ENCODE results near the gene SIGLEC14.
"Not testable (repeated sequence)": the region's sequence is repeated elsewhere in the genome, so short reads cannot be mapped to it uniquely, and the experiment has no call there.

SIGLEC14 gene

DNA sequence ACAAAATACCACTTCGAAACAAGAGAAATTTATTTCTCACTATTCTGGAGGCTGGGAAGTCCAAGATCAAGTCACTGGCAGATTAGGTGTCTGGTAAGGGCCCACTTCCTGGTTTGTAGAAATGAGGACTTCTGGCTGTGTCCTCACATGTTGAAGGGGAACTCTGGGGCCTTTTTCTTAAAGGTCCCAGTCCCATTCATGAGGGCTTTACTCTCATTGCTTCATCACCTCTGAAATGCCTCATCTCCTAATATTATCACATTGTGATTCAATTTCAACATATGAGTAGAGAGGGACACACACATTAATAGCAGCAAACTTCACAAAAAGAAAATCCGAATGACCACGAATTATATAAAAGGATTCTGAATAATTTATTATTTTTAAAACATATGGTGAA lies 21.6 kb upstream of the SIGLEC14 start:
- no peak for ATAC-seq
- no peak for DNase-seq

DNA sequence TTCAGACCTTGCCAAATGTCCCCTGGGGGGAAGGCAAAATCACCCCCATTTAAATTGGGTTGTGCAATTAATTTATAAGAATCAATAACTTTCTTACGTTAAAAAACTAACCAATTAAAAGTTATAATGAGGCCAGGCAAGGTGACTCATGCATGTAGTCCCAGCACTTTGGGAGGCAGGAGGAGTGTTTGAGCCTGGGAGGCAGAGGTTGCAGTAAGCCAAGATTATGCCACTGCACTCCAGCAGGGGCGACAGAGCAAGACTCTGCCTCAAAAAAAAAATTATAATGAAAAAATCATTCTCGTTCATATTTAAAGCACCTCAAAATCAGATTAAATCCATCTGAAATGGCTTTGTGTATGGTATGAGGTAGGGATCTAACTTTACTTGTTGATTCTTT lies 18.4 kb upstream of the SIGLEC14 start:
- no peak for ATAC-seq

DNA sequence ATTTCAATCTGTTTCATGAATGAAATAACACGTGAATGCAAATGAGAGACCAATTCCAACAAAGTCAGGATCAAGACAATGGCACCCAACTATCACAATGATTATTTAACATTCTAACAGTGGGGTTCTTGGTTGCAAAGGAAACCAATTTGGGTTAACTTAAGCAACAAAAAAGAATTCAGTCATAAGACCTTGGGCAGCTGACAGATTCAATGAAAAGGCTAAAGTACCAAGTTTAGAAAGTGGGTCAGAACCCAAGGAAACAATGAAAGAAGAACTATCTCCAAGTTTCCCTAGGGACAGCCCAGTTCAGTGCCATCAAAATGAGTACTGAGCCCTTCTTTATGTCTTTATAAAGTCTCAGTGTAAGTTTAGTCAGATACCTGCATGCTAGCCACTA lies 17.5 kb upstream of the SIGLEC14 start:
- DNase-seq (no peak), ATAC-seq (no peak)

More for the DNA sequence above, 18.4 kb upstream of the SIGLEC14 start:
- no peak for DNase-seq

DNA sequence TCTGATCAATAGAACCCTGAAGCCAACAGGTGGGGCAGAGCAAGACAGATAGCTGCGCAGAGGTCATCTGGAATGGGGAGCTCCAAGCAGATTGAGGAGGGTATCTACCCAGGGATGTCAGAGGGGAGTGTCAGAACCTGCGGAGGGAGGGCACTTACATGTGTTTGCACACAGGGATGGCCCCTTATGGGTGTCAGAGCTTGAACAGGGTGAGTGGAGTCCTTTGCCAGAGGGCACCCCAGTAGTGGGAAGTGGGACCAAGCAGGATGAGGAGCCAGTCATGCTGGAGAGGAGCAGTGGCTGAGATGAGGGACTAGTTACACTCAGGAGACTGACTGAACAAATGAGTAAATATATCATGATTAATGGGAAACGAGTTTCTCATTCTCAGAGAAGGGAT lies 17.0 kb upstream of the SIGLEC14 start:
- no peak for ATAC-seq
- no peak for DNase-seq

DNA sequence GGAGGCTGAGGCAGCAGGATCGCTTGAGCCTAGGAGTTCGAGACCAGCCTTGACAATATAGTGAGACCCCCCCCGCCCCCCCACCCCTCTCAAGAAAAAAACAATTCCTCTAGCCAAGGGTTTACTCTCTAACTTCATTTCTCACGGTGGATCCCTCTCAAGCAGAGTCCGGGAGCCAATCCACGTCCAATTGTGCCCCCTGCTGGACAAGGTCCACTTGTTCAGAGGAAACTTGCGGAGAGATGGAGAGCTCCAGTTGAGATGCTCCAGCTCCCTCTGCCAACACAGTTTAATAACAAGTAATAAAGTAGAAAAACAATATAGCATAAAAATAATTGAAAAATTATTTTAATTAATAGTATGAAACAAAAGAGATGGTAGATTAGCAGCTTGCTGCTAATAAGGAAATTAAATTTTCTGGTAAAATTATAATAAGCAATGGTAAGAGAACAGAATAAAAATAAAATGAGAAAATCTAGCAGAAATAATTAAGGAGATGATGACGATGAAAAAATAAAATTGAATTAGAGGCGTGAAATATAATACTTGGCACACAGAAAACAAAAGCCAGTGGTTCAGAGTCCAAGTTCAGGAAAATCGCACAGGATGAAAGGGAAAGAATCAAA lies 14.5 kb upstream of the SIGLEC14 start:
- no peak for ATAC-seq
- peak; percentile 76 for DNase-seq

DNA sequence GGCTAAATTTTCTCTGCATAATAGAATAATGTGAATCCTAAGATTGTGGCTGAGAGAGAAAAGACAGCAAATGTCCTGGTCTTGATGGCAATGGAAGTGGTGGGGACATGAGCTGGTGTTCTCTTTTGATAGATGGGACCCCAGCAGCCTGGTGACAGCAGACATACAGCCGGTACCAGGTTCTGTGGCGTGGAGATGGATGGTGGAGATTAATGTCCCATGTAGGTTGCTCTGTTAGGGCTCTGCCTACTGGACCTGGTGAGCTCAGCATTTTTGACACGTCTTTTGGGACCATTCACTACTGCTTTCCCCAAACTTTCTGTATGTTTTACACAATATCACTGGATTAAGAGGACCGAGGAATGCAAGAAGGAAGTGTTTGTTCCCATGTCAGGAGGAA lies 8.2 kb upstream of the SIGLEC14 start:
- DNase-seq: no peak
- ATAC-seq: no peak

DNA sequence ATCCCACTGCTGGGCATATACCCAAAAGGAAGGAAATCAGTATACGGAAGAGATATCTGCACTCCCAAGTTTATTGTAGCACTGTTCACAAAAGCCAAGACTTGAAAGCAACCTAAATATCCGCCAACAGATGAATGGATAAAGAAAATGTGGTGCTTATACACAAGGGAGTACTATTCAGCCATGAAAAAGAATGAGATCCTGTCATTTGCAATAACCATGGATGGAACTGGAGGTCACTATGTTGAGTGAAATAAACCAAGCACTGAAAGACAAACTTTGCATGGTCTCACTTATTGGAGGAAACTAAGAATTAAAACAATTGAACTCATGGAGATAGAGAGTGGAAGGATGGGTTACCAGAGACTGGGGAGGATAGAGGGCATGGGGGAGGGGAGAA lies 6.5 kb upstream of the SIGLEC14 start:
- DNase-seq (no peak), ATAC-seq (no peak)

DNA sequence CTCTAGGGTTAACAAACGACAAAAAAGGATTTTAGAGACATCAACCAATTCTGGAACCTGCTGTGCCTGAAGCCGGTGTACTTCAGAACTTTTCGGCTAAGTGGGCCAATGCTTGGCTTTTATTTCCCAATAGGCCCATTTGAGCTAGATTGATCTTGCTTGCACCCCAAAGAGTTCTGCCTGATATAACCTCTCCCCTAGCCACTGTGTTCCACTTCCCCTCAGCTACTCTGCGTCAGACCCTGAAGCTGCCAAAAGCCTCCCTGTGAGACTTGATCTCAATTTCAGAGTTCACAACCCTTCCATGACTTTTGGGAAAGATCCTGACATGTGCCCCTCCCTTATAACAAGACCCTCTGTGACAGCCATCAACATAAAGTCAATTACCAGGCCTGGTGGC lies 5.6 kb upstream of the SIGLEC14 start:
- DNase-seq (no peak), ATAC-seq (no peak)

DNA sequence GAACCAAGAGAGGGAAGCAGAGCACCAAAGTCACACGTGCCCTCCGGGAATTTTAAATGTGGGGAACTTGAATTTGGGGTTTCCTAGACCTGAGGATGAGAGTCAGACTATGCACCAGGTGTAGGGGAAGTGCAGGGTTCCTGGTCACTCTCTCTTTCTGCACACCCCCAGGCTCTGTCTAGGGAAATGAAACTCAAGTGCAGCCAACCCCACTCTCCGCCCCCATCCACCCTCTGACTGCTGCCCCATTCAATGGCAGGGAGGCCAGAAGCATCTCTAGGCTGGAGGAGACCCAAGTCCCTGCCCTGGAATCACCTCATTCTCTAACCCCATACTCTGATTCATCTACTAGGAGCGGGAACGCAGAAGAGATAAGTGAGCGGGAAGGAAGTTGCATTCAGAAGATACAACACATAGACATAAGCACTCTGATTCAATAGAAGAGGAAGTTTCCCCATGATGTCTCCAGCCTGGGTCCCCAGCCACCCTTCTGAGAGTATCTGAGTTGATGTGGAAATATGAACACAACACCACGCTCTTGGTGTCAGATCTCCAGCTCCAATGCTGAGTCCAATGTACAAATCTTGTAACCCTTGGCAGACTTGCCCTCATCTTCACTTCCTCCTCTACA lies 4.7 kb upstream of the SIGLEC14 start:
- DNase-seq (no peak), ATAC-seq (no peak)

DNA sequence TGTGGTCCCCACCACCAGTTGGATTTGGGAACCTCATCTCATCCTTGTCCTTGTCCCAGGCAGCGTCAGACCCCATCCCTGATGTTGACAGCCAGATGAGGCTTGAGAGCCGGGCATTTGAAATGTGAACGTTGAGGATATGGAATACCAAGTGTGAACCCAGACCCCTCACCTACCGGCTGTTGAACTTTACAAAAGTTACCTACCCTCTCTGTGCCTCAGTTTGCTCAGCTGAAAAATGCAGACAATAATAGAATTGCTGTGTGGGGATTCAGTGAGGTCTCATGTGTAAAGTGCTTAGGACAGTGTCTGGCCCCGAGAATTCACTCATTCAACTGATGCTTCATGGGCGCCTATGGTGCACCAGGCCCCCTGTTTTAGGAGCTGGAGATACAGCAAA lies 693 bp upstream of the SIGLEC14 start:
- ATAC-seq (no peak), DNase-seq (no peak)

DNA sequence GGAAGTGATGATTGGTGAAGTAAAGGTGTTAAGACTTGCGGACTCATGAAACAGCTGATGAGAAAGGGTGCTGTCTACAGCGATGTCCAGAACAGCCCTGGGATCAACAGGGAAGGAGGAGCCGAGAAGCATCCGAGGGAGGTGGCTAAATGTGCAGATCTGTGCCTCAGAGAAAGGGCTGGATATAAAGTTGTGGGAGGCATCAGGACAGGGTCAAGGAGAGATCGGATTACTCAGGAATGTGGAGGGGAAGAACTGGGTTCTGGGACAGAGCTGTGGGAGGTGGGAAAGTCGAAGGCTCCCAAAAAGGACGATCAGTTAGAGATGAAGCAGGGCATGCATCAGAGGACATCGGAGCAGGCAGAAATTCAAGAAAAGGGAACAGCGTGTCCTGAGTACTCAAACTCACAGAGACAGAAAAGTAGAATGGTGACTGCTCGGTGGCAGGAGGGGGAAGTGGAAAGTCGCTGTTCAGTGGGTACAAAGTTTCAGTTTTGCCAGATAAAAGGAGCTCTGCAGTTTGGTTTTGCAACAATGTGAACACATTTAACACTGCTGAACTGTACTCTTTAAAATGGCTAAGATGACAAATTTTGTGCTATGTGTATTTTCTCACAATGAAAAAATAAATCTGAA lies 1.9 kb downstream of the SIGLEC14 start:
- no peak for ATAC-seq
- no peak for DNase-seq

DNA sequence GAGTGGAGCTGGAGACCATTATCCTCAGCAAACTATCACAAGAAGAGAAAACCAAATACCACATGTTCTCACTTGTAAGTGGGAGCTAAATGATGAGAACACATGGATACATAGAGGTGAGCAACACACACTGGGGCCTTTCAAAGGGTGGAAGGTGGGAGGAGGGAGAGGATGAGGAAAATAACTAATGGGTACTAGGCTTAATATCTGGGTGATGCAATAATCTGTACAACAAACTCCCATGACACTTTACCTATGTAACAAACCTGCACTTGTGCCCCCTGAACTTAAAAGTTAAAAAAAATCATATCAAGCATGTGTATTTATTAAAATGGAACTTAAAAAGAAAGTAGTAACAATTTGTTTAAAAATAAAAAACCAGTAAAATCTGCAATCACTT lies 5.0 kb downstream of the SIGLEC14 start:
- ATAC-seq (no peak), DNase-seq (no peak)

DNA sequence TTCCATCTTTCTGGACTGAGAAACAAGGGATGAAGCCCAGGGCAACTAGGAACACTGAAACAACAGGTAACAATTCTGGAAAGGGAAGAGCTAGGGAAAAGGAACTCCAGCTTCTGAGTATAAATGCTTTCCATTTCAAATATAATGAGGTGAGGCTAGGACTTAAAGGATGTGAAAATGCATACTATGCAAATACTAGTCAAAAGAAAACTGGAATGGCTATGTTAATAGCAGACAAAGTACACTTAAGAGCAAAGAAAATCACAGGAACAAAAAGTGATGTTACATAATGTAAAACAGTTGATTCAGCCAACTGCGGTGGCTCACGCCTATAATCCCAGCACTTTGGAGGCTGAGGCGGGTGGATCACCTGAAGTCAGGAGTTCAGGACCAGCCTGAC lies 6.2 kb downstream of the SIGLEC14 start:
- ATAC-seq: no peak

DNA sequence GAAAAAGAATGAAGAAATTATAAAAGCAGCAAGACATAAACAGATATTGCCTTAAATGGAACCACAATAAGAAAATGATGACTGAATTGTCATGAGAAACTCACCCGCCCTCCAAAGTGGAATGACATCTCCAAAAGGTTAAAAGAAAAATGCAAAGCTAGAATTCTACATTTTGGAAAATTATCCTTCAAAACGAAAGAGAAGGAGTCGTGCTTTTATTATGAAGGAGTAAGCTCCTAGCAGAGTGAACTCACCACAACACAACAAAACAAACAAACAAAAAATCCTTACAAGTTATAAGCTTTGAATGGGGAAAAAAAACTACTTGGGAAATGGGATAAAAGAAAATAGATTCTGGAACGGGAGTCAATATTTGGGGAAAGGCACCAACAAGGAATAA lies 6.7 kb downstream of the SIGLEC14 start:
- ATAC-seq (no peak), DNase-seq (no peak)

More for the DNA sequence above, 6.2 kb downstream of the SIGLEC14 start:
- DNase-seq: no peak

DNA sequence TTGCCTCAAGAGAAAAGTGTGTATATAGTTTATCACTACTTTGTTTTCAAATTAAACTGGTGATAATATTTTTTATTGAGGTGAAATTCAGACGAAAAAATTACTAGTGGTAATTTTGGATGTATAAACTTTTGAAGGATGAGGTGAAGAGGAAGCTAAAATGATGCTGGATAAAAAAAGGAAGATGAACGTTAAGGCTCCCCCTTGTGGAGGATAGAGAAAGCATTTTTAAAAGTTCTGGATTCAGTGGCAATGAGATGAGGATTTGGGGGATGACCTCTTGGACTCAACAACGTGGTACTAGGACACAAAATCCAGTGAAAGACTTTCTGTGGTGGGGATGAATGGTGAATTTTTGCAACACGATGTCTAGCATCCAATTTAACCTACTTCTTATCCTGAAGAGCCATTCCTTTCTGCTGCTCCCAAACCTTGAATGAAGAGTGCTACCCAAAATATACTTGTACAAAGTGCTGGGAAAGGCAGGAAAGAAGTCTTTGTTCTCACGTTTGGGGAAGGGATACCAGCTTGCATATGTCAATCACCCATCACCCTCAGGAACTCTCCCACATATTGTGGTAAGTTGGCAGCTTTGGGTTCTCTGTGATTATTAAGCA lies 9.2 kb downstream of the SIGLEC14 start:
- DNase-seq (no peak), ATAC-seq (no peak)

DNA sequence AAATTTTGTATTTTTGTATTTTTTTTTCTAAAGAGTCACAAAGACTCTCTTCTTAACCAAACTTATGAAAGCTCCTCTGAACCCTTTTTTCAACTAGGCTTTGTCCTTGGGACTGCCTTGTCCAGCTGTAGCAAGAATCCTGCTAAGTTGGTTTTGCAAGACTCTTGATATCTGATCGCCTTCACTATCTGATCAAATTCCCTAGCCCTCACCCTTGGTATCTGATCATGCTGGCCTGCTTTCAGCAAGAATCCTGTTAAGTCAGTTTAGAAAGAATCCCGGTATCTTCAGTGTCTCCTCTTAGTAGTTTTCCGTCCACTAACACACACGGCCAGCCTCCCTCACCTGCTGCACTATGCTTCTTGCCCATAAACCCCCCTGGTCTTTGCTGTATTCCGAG lies 14.5 kb downstream of the SIGLEC14 start:
- ATAC-seq: no peak

DNA sequence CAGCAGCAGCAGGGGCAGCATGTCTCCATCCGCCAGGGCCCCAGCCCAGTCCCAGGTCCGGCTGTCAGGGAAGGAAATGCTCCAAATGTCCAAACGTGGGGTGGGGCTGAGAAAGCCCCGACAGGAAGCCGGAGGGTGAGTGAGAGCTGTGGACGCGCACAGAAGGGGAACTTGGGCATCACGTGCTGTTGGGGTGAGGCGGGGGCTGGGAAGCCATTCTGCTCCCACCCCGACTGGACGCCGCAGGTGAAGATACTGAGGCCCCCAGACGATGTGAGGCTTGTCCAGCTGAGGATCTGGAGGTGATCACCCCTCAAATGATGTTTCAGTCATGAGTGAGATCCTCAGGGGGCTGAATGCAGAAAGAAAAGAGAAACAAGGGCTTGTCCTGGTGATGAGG lies 16.3 kb downstream of the SIGLEC14 start, which contains the start of gene SIGLEC5:
Gene SIGLEC5 (minus strand): TSS at position 87 of the 400 bp plus-strand sequence. CDS start 66 bp downstream, at position 21.
- not testable (repeated sequence) for DNase-seq, ATAC-seq

More for the DNA sequence above, 14.5 kb downstream of the SIGLEC14 start:
- no peak for DNase-seq

DNA sequence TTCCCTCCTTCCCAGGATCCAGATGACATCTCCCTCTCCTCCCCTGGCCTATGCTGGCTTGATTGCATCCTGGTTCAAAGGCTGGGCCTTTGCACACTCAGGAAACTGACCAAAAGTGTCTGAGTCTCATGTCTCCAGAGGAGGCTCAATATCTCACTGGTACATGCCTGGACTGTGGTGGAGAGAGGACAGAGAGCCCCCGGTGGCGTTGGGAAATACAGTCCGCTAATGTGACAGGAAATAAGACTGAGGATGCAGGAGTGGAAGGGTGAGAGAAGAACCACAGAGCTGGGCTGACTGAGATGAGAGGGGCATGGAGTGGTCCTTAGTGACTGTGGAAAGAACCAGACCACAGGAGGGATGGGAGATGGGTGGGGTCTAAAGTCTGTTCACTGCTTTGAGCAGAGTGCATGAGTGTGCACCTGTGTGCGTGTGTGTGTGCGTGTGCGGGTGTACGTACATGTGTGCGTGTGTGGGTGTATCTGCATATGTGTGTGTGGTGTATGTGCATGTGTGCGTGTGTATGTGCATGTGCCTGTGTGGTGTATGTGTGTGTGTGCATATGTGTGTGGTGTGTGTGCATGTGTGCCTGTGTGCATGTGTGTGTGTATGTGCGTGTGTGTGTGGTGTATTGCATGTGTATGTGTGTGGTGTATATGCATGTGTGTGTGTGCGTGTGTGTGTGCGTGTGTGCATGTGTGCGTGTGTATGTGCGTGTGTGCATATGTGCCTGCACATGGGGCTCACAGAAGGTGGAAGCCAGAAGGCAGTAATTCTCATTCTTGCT lies 18.3 kb downstream of the SIGLEC14 start:
- ATAC-seq: no peak

DNA sequence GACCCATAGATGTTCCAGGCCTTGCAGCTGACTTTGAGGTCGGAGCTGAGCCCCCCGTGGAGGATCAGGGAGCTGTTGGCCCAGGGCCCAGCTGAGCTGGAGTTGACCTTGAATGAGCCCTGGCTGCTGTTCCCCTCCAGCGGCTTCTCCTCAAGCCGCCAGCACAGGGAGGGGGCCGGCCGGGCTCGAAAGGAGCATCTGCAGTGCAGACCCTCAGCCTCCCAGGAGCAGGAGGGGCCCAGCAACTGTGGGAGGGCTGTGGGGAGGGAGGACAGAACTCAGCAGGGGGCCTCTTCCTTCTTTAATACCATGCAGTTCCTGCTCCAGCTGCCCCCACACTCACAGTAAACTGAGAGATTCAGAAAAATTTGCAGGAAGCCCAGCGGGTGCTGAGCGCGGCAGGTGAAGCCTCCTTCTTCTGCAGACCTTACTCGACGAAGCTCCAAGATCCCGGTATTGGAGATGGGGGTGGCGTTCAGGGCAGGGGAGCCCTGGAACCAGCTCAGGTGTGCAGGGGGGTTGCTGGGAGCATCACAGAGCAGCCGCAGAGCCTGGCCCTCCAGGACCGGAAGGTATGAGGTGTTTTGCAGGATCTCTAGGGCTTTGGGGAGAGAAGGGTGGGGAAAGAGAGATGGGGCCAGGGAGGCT lies 19.0 kb downstream of the SIGLEC14 start:
- DNase-seq (no peak), ATAC-seq (no peak)

More for the DNA sequence above, 18.3 kb downstream of the SIGLEC14 start:
- no peak for DNase-seq

DNA sequence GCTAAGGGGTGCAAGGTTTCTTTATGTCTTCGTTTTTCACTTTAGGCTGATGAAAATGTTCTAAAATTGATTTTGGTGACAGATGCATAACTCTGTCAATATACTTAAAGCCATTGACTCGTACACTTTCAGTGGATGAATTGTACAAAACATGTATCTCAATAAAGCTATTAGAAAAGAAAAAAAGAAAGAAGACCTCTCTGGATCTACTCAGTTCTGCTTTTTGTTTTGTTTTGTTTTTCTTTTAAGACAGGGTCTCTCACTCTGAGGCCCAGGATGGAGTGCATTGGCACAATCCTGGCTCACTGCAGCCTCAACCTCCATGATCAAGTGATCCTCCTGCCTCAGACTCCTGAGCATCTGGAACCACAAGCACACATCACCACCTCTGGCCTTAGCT lies 19.9 kb downstream of the SIGLEC14 start:
- no peak for ATAC-seq
- DNase-seq: no peak

DNA sequence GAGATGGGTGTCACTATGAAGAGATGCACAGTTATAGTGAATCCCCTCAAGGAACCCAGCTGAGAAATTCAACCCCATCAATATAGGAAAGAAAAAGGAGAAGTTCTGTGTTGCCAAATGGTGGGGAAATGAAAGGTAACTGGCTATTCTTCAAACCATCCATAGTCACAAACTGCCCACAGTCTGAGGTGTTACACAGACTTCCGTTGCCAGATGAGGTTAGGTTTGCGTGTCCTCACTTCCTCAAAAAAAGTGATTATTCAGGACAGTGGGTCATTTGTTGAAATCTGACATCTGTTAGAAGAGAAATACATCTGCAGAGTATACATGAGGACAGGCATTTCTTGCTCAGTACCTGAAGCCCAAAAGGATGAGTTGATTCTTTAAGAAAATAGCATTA lies 25.4 kb downstream of the SIGLEC14 start:
- DNase-seq (no peak), ATAC-seq (no peak)

DNA sequence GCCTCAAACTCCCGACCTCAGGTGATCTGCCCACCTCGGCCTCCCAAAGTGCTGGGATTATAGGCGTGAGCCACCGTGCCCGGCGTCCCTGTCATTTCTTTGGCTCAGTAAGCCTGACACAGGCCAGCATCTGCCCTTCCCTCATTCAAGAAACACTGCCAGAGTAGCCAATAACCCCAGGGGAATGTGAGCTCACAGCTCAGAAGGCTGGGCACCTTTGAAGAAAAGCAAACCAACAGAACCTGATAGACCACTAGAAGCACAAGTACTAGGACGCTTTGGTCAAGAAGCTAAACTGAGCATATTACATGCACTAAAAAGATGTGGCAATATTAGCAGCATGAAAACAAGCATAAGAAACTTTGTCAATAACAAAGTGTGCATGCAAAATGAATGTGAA lies 30.6 kb downstream of the SIGLEC14 start:
- ATAC-seq (no peak), DNase-seq (no peak)

Data from stimulated activated naive CD8-positive, alpha-beta T cell treated with anti-CD3 and anti-CD28 coated beads, Interleukin-15, Interleukin-2, amounts not matched to agents 100 U/mL and 50 U/mL, for 24 hours (primary cell).